NK-92 (cell line): ENCODE measurements around the gene PRKCA.

Source experiments
- DNase-seq: peaks from one replicate; lab custom pipeline; 2025; ENCODE audit not compliant: unreplicated experiment; lab: John Stamatoyannopoulos, UW

Gene PRKCA

DNA sequence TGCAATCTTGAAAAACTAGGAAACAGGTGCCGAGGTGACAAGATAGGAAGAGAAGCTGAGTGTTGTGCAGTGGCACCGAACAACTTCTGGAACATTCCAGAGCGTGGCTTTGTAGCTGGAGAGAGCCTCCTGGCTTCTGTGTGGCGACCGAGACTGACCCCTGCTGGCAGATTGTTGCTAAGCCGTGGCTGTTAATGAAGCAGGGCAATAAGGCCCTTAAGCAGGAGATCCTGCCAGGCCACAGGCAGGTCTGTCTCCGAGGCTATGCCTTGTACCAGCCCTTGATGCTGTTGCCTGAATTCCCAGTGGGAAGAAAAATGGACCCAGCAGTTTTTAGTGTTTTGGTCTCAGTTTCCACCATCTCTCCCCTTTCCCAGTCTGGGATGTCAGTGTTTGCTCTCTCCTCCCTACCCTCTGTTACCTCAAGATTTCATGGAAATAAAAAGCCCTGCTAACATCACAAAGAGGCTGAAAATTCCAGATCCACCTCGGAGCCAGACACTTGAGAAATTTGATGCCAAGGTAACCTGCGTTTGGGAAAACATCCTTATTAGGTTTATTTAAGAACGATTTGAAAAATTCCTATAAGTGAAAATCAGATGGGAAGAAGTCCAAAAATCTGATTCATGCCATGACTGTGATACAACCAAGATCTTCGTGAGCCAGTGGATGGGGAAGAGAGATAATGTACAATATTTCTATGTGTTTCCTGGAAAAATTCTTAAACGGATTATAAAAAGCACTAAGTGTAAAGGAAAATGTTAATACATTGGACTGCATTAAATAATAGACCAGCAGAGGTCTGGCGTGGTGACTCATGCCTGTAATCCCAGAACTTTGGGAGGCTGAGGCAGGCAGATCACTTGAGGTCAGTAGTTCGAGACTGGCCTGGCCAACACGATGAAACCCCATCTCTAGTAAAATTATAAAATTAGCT lies 265.1 kb downstream of the PRKCA start:
- DNase-seq: no peak

DNA sequence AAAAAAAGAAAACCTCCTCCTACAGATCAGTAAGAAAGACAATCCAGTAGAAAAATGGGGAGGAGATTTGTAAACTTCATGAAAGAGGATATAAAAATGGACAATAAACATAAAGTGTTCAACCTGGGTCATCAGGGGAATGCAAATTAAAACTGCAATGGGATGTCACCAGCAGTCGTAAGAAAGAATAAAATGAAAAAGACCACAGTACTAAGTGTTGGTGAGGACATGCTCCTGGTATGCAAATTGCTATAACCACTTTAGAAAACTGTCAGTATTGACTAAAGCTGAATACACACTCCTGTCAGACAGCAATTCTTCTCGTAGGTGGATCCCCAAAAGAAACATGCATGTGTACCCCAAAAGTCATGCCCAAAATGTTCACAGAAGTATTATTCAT lies 267.2 kb downstream of the PRKCA start:
- no peak for DNase-seq

DNA sequence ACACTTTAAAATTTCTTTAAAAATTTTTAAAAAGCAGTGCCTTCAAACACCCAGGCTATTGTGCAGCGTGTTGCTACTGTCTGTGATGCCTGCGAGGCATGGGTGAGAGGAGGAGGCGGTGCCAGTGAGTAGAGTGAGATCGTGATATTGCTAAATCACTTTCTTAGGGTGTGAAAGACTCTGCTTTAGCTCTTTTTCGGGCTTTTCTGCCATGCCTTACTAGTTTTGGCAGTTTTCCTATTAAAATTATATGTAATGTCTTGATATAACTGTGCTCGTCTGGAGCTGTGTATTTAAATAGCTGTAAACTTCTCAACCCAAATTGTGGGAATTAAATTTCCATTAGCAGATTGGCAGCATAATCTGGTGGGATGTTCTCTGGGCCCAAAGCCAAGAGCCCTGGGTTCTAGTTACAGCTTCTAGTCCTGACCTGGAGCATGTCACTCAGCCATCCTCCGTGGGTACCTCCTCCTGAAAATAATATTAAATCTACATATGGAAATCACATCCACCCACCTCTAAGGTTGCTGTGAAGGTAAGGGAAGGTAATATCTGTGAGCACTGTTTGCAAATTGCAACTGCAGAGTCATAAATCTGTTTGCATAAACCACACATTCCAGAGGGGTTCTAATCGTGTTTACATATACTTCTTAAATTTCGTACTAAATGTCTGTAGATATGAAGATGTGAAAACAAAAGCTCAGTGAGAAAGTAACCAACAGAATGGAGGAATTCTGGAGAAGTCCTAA lies 268.2 kb downstream of the PRKCA start:
- no peak for DNase-seq

DNA sequence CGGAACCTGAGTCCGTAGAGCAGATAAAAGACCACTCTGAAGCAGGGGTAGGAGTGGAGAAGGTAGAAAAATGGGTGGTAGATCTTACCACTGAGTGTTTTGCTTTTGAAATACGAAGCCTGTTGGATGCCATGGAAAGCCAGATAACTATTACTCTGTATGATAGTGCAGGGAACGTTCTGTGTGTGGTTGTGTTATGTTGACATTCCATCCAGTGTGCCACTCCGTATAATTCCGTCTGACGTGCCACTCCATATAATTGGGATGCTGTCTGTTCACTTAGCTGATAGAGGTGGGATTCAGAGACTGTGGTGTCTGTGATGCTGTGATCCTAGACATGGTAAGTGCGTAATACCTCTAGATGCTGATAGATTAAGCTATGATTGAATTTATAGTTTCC lies 269.3 kb downstream of the PRKCA start:
- DNase-seq: no peak

DNA sequence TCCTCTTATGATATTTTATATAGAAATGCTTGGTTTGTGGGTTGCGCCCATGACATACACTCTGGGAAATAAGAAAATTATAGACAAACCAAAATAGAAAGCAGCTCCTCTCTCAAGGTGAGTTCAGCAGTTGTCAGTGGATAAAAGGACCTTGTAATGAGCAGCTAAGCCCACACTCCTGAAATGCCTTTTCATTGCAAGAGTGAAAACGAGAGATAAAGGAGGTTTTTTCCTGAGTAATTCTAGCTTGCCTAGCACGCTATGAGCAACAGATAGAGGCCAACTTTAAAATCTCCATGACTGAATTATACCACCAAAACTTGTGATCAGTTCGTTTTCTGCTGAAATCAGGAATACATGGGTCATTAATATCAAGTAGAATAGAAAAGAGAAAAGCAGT lies 270.7 kb downstream of the PRKCA start:
- DNase-seq: no peak

DNA sequence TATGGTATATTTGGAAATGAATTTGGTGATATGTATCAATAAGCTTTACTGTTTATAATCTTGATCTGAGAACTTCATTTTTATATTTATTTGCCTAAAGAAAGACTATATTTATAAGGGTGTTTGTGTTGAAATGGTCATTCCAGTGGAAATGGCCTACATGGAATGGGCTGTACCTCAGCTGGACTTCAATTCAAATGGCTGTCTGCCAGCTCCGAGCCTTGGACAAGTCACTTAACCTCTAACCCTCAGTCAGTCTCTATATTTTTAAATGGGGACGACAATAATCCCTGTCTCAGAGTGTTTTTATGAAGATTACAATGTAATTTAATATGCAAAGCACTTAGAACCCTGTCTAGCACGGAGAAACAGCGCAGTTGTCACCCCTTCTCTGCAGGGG lies 271.7 kb downstream of the PRKCA start:
- no peak for DNase-seq

DNA sequence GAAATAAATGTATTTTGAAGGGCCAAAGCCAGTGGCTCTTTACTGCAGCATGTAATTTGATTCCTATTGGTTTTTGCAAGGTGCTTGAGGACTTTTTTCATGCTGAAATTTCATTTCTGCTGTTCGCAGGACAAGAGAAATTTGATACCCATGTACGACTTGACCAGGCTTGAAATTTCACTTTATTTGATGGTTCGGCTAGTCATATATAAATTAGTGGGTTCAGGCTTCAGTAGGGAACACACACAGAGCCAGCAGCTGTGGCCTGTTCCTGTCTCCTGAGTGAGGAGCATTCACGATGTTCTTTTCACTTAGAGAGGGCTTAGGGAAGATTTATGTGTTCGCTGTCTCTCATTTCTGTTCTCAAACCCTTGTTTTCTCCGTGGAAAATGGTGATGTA lies 274.1 kb downstream of the PRKCA start:
- no peak for DNase-seq

DNA sequence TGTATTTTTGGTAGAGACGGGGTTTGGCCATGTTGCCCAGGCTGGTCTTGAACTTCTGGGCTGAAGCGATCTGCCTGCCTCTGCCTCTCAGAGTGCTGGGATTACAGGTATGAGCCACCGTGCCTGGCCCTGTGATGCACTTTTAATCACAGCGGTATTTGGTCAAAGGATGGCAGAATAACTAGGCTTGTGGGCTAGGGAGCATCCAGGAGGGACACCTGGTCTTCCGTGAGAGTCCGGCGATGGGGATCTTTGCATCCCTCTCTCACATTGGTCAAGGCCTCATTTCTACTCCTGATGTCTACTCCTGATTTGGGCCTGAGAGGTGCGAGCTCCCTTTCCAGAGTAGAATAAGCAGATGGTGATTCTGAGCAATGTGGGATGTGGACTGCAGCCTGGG lies 274.6 kb downstream of the PRKCA start:
- no peak for DNase-seq

DNA sequence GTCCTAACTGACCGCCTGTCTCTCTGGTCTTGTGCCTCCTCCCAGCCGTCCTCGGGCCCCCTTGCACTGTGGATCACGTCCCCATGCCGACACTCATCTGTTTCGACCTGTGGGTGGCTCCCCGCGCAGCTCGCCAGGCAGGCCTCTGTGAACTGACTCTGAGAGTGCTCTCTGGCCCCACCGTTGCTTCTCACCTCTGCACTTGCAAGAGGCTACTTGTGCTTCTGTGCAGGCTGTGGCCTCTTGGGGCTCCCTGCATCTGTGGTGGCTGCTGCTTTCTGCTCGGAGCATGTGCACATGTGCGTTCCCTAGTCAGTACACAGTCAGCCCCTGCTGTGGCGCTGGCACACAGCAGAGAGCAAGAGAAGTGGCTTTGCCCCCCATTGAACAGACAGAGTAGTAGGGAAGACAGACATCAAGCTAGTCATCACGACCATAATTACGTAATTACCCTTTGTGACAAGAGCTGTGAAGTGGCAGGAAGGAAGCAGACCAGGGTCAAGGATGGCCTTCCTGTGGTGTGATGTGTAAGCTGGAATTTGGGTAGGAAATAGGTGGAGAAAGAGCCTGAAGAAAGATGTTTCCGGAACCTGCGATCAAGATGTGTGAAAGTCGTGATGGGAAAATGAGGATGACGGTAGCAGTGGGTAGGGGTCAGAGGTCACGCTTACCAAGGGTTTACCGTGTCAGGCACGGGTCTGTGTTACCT lies 276.5 kb downstream of the PRKCA start:
- DNase-seq: no peak

DNA sequence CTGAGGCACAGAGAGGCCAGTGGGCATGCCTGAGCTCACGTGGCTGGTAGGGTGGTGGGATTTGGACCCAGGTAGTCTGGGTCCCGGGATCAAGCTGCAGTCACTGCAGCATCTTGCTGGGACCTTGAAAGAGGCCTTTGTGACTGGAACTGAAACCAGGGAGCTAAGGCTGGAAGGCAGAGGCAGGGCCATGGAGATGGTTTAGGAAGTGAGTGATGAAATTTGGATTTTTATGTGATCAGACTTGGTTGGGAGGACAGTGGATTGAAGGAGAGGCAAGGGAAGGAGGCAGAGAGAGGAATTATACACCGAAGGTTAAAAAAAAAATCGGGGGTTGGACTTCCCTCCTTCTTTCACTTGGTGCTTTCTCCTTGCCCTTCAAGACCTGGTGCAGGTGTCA lies 277.1 kb downstream of the PRKCA start:
- DNase-seq: no peak

DNA sequence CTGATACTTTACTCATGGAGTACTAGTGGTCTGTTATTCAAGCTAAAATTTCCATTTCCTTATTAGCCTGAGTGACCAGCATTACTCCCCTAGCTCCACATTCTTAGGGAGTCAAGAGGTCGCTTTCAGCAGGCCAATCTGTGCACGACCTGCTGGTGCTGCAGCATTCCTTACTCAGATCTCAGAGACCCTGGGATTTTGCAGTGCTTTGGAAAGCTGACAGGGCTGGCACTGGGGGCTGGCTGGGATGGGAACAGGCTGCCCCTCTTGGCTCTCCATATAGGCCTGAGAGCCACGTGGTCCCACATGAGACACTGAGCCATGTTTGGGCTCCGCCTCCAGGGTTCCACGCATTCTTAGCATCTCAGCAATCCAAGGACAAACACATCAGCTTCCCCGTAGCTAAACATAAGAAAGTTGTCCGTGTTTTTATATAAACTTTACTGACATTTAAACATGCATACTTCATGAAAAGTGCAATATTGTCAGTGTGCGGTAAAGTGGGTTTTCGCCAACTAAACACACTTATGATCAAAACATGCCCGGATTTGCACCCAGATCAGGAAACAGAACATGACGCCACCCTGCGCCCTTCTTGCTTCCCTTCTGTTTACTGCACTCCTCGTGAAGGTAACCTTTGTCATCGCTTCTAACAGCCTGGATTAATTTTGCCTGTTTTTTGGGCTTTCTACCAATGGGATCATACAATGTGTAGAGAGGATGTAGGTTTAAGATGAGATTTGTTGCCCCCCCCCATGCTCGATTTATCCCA lies 278.0 kb downstream of the PRKCA start:
- DNase-seq: no peak

DNA sequence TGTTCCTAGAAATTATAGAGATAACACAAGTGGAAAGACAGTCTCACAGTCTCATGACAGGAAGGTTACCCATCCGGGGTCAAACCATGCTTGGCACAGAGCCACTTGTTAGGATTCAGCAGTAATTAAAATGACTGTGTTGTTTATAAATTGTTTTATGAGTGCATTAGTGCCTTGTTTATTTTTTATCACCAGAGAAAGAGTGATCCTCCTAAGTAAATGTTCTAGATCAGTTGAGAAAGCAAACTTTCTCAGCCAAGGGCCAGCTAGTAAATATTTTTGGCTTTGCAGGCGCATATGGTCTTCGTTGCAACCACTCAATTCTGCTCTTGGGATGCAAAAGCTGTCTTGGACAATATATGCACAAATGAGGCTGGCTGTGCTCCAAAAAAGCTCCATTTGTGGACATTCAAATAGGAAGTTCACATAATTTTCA lies 278.6 kb downstream of the PRKCA start:
- DNase-seq: no peak

DNA sequence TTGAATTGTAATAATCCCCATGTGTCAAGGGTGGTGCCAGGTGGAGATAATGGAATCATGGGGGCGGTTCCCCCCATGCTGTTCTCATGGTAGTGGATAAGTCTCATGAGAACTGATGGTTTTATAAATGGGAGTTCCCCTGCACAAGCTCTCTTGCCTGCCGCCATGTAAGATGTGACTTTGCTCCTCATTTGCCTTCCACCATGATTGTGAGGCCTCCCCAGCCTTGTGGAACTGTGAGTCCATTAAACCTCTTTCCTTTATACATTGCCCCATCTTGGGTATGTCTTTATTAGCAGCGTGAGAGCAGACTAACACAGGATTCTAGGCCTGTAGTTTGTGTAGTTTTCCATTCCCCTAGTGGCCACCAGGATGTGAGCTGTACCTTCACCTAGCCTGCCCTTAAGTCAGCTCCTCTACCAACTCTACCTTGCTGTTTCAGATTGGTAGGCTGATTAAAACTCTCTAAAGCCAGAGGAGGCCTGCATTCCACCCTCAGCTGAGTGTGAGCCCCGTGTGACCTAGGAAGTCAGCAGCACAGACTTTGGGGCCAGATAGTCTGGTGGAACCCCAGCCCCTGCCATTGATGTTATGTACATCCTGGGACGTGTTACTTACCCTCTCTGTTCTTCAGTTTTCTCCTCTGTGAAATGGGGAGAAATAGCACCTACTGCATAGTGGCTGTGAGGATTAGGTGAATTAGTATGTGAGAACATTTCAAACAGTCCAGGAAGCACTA lies 280.1 kb downstream of the PRKCA start:
- DNase-seq: no peak

DNA sequence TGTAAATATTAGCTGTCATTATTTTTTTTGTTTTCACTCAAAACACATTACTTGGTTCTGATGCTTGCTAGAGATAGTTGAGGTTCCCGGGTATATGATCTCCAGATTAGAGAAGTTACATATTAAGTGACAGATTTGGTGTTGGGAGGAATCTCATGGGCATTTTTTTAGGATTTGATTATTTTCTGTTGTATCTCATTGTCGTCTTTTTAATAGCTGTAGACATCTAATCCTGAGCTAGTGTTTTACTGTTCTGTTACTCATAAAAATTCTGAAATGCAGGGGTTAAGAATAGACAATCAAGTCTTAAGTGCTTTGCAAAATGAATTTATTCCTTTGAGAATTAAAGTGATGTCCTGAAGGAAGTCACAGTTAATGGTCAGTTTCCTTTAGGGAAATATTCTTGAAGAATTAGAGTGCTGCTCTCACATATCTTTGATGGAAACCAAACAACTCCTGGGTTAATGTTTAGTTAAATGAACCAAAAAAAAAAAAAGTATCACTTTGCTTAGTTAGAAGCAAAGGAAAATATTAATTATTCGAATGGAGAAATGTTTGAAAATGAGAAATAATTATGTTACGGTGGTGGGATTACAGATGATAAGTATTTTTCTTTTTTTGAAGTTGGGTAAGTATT lies 280.8 kb downstream of the PRKCA start:
- DNase-seq: no peak

DNA sequence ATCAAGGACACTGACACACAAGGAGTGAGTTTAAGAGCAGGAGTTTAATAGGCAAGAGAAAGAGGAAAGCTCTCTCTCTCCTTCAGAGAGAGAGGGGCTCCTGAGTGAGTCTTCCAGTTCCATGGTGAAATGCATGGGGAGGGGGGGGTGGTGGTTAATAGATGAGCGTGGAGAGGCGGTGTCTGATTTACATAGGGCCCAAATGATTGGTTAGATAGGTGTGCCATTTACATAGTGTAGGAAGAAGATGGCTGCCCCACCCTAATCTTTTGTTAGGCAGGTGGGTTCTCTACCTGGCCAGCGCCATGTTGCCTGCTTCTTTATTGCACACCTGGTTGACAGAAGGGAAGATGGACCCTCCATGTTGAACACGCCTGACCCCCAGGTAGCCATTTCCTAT lies 282.5 kb downstream of the PRKCA start:
- DNase-seq: no peak

DNA sequence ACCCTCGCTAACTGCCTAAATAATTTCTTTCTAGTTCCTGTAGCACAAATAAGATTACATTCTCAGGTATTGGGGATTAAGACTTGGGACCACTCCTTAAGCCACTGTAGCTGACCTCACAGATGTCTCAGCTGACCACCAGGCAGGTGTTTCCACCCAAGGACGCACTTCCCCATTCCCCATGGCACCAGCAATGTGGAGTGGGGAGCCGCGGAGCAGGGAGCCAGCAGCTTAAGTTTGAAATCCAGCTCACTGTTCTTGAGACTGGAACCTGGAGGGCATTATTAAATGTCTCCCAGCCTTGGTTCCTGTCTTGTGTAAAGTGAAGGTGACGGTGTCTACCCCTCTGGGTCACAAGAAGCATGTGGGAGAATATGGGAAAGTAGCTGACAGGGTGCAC lies 283.1 kb downstream of the PRKCA start:
- DNase-seq: no peak

DNA sequence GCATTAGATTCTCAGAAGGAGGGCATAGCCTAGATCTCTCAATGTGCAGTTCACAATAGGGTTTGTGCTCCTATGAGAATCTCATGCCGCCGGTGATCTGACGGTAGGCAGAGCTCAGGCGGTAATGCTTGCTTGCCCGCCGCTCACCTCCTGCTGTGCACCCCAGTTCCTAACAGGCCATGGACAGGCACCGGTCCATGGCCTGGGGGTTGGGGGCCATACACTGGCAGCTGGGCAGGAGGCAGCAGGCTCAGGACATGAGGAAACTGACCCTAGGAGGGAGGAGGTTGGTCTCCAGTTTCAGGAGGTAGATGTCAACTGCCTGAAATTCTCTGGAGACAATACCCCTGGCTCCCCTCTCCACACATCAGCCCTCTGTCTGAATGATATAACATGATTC lies 287.5 kb downstream of the PRKCA start:
- no peak for DNase-seq

DNA sequence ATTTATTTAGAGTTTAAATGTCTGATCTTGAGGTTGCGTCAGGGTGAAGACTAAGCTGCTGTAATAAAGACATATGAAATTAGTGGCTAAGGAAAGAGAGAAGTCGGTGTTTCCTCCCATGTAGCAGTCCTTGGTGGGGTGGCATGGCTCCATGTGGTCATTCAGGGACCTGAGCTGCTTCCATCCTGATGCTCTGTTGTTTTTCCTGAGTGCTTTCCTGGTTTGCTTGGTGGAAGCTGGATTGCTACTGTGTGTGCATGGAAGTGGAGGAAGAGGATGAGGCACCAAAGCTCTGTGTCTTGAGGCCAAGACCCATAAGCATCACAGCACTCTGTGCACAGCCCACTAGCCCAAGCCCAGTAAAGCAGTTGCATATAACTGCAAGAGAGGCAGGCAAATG lies 290.7 kb downstream of the PRKCA start:
- DNase-seq: no peak

DNA sequence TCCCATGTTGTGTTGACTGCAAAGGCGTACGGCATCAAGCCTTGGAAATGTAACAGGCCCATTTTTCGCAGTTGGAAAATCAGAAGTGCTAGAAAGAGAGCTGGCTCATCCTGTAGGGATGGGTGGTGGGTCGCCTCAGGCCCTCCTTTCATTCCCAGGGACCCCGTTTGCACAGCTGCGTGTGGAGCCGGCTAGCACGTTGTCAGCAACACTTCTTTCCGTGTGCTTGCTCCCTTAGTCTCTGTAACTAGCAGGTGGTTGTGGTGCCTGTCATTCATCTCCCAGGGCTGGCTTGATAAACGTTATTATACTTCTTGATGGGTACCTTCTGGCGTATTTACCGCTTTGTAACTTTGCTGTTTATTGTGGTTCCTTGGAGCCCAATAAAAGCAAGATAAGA lies 293.5 kb downstream of the PRKCA start:
- DNase-seq: no peak
